Mucosa of gallbladder (tissue), 1 donor: Measurements from ENCODE around the gene NAT14. TPM values are rescaled to one million over a fixed set of nuclear protein-coding genes. Genes with fewer than 3 reads are reported as not detected.

ENCODE experiments used
- DNase-seq: peaks from one replicate; pipeline ENCODE4 v3.0.0-alpha.2; 2020; ENCODE audit warnings: low spot score
- total RNA-seq: library from RNA; stranded (reverse); gene quantifications from one replicate; pipeline ENCODE4 v1.2.1, GENCODE V29; 2021
- donor health status: DM: no; HTN: no; CAD: no.

The NAT14 gene
- total RNA-seq, 1 donor from 2014 or later: 23.1 TPM

GRCh38 chr19:55471266-55471665 lies 13.7 kb upstream of the NAT14 start:
- no peak for DNase-seq

DNA sequence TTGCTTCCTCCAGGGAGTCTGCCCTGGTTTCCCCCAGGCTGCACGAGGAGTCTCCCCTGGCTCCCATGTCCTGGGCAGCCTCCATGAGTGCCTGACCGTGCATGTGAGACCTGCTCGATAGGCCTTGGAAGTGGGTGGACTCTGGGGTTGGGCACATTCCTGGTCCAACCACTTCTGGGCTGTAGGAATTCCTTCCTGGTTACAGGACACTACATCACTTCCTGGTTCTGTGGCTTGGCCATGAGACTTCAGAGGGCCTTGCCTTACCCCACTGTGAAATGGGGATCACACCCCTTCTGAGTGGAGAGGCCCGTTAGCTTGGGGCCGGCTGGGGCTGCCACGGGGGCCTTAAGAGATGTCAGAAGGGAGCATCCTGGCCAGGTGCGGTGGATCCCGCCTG lies 12.5 kb upstream of the NAT14 start:
- DNase-seq: no peak

- no peak for DNase-seq
Measured at GRCh38 chr19:55473225-55474012, 11.6 kb upstream of the NAT14 start.

- no peak for DNase-seq
Measured at GRCh38 chr19:55474269-55475265, 10.4 kb upstream of the NAT14 start.

DNA sequence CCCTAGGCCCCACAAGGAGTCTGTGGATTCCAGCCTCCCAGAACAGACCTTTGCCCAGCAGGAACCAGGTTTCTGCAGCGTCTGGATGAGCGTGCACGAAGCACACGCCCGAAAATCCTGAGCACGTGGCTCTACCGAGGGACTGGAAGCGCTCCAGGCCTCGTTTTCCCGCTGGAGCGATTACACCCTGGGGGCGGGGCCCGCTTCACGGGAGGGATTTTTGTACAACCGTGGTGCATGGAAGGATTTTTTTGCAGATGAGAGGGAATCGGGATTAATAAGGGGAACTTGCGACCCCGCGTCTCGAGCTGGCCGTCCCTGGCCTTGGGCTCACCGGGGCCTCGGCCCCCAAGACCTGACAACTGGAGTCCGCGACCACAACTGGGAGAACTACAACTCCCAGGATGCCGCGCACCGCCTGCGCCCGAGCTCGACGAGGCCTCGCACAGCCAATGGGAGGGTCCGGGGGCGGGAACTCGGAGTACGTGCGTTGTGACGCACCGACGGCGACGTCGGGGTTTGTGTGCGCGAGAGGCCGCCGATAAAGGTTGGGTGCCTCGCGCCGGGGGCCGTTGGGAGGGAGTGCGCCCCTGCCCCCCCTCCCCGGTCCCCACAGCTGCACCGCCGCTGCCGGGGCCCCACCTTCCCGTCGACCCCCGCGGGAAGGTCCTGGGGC lies 8.8 kb upstream of the NAT14 start, which contains the start of gene ZNF628:
Gene ZNF628, plus strand, starts transcription at position 518 of the 676 bp plus-strand sequence. CDS start 3,294 bp downstream, outside the sequence.
- peak; percentile 99 for DNase-seq

DNA sequence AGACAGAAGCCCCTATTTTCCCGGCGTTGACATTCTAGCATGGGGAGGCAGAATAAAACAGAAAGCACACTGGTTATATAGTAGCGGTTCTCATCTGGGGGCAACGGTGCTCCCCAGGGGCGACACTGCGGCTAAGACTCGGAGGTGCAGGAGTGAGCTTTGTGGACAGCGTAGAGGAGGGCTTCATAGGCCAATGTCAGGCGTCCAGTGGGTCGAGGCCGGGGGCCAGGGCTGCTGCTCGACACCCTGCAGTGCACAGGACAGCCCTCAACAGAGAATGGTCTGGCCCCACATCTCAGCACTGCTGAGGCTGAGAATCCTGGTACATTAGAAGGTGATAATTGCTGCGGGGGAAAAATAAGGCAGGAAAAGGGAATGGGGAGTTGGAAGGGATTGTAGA lies 7.1 kb upstream of the NAT14 start:
- DNase-seq: no peak

DNA sequence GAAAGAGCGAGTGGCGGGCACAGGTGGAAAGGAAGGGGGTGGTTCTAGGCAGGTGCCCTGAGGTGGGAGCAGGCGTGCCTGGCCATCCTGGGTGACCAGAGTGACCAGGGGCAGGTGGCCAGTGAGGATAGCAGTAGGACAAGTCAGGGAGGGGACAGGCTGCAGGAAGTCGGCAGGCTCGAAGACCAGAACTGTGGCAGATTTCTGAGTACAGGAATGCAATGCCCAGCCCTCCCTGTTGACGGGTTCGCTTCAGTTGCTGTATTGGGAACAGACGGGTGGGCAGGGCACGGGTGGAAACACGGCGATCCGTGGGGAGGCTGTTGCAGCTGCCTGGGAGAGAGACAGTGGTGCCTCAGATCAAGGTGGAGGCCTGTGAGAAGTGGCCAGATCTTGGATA lies 6.6 kb upstream of the NAT14 start:
- no peak for DNase-seq

DNA sequence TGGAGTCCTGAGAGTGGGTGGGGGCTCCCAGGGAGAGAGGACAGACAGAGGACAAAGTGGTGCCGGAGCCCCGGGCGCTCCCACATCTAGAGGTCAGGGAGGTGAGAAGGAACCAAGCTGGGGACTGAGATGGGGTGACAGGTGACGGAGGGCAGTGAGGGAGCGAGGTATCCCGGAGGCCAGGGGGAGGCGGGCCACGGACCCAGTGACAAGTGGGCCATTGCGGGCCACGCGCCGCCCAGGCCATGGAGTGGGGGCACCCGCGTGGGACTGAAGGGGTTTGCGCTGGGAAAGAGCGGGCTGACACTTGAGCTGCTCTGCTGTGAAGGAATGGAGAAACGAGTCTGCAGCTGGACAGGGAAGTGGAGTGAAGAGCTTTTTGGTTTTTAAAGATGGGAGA lies 5.9 kb upstream of the NAT14 start:
- no peak for DNase-seq

DNA sequence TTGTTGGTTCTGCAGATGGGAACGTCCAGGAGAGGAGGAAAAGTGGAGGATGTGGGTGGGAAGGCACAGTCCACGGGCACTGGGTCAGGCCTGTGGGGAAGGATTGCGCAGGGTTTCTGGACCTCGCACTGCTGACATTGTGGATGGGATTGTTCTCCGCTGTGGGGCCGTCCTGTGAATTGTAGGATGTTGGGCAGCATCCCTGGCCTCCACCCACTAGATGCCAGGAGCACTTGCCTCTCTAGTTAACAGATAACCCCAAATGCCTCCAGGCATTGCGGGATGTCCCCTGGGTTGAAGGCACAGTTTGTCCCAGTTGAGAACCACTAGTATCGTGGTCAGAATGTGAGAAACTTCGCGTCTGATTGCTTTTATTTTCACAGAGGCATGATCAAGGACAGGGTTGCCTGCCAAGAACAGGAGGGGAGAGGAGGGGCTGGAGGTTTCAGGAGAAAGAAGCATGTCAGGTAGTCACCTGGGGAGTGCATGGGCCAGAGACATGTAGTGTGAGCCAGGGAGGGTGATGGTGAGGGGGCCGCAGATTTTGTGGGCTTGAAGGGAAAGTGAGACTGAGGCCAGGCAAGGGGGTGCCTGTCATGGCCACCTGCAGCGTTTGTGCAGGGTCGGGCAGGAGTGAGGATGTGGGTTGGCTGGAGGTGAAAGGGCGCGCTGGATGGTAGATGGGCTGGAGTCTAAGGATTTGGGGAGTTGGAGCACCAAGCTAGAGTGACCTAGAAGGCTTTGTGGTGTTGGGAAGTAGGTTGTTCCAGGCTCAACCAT lies 5.3 kb upstream of the NAT14 start:
- DNase-seq: no peak

- DNase-seq: no peak
Measured at GRCh38 chr19:55481148-55481793, 3.7 kb upstream of the NAT14 start.

- no peak for DNase-seq
Measured at GRCh38 chr19:55481794-55482155, 3.2 kb upstream of the NAT14 start.

DNA sequence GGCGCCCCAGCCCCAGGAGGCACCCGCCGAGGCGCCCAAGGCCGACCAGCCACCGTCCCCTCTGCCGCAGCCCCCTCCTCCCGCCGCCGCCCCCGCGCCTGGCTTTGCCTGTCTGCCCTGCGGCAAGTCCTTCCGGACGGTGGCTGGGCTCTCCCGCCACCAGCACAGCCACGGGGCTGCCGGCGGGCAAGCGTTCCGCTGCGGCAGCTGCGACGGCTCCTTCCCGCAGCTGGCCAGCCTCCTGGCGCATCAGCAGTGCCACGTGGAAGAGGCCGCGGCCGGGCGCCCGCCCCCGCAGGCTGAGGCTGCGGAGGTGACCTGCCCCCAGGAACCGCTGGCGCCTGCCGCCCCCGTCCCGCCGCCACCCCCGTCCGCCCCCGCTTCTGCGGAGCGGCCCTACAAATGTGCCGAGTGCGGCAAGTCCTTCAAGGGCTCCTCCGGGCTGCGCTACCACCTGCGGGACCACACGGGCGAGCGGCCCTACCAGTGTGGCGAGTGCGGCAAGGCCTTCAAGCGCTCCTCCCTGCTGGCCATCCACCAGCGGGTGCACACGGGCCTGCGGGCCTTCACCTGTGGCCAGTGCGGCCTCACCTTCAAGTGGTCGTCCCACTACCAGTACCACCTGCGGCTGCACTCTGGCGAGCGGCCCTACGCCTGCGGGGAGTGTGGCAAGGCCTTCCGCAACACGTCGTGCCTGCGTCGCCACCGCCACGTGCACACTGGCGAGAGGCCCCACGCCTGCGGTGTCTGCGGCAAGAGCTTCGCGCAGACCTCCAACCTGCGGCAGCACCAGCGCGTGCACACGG lies 2.6 kb upstream of the NAT14 start:
- DNase-seq: no peak

GRCh38 chr19:55482967-55483705 lies 1.9 kb upstream of the NAT14 start:
- no peak for DNase-seq

- DNase-seq: no peak
Measured at GRCh38 chr19:55483706-55484592, 1.0 kb upstream of the NAT14 start.

GRCh38 chr19:55485439-55486011 lies 537 bp downstream of the NAT14 start:
- no peak for DNase-seq

GRCh38 chr19:55486043-55486970 lies 1.3 kb downstream of the NAT14 start:
- no peak for DNase-seq
